ENCODE data around the gene DGAT2. TPM values are rescaled to one million over a fixed set of nuclear protein-coding genes. Genes with fewer than 3 reads are reported as not detected.

Gene DGAT2
- total RNA-seq, 1 donor from 2014 or later: 1.7 TPM

- Histone ChIP-seq H3K27me3 (no peaks in the 10 kb centered on the region), H3K9me3 (ENCODE audit: low read depth) (no peaks in the 10 kb centered on the region), H3K4me1 (peaks cover 4% of the 10 kb centered on the region), H3K36me3 (no peaks in the 10 kb centered on the region), H3K27ac (no peak overlapping the region), H3K79me2 (ENCODE audit: low read depth) (no peaks in the 10 kb centered on the region), H3K4me2 (no peak overlapping the region), H3K4me3 (no peak overlapping the region), H4K20me1 (ENCODE audit: low read depth) (no peaks in the 10 kb centered on the region), H3K9ac (no peak overlapping the region), H3F3A (ENCODE audit: low read depth) (no peaks in the 10 kb centered on the region), H2AFZ (replicated peaks) (no peak overlapping the region)
- peaks cover 15% of the 10 kb centered on the region for H3K4me1 Mint-ChIP-seq
- H3K4me3 Mint-ChIP-seq: no peak overlapping the region
- no peak for TF ChIP-seq EZH2 (IDR thresholded peaks at IDR 0.05)
- TF ChIP-seq CTCF (IDR thresholded peaks at IDR 0.05): no peak
- TF ChIP-seq EZH2phosphoT487 (IDR thresholded peaks at IDR 0.05): no peak
- H3K9me3 Mint-ChIP-seq: no peaks in the 10 kb centered on the region
- H3K27ac Mint-ChIP-seq: no peak overlapping the region
- DNase-seq (ENCODE audit: low spot score): no peak
- peaks cover 2% of the 10 kb centered on the region for H3K27me3 Mint-ChIP-seq (ENCODE audit: insufficient read depth, low read depth)
- H3K36me3 Mint-ChIP-seq: no peaks in the 10 kb centered on the region
These were observed 41.4 kb downstream of the DGAT2 start for GRCh38 chr11:75809991-75810390.

- Histone ChIP-seq H3K9me3 (ENCODE audit: low read depth) (no peaks in the 10 kb centered on the region), H3K36me3 (no peaks in the 10 kb centered on the region), H4K20me1 (ENCODE audit: low read depth) (no peaks in the 10 kb centered on the region), H3K9ac (no peak overlapping the region), H3K27me3 (no peaks in the 10 kb centered on the region), H3K27ac (no peak overlapping the region), H3K4me2 (no peak overlapping the region), H3K79me2 (ENCODE audit: low read depth) (peaks cover 1% of the 10 kb centered on the region), H3K4me1 (peaks cover 4% of the 10 kb centered on the region), H3K4me3 (no peak overlapping the region), H3F3A (ENCODE audit: low read depth) (peaks cover 7% of the 10 kb centered on the region), H2AFZ (replicated peaks) (no peak overlapping the region)
- Mint-ChIP-seq H3K27ac (no peak overlapping the region), H3K4me1 (peaks cover 15% of the 10 kb centered on the region), H3K27me3 (ENCODE audit: insufficient read depth, low read depth) (peaks cover 2% of the 10 kb centered on the region), H3K9me3 (no peaks in the 10 kb centered on the region), H3K4me3 (no peak overlapping the region), H3K36me3 (no peaks in the 10 kb centered on the region)
- DNase-seq (ENCODE audit: low spot score): no peak
- no peak for TF ChIP-seq EZH2phosphoT487 (IDR thresholded peaks at IDR 0.05)
- TF ChIP-seq CTCF (IDR thresholded peaks at IDR 0.05): no peak
- no peak for TF ChIP-seq EZH2 (IDR thresholded peaks at IDR 0.05)
These were observed 42.2 kb downstream of the DGAT2 start for GRCh38 chr11:75810637-75811390.

- peaks cover 2% of the 10 kb centered on the region for H3K27me3 Mint-ChIP-seq (ENCODE audit: insufficient read depth, low read depth)
- H3K27me3 ChIP-seq: no peaks in the 10 kb centered on the region
- no peak overlapping the region for H3K9ac ChIP-seq
- H3K9me3 Mint-ChIP-seq: no peaks in the 10 kb centered on the region
- H3K4me1 ChIP-seq: peaks cover 9% of the 10 kb centered on the region
- H2AFZ ChIP-seq (replicated peaks): no peak overlapping the region
- no peaks in the 10 kb centered on the region for H3K9me3 ChIP-seq (ENCODE audit: low read depth)
- TF ChIP-seq EZH2phosphoT487 (IDR thresholded peaks at IDR 0.05) (no peak), CTCF (IDR thresholded peaks at IDR 0.05) (no peak)
- H3K4me1 Mint-ChIP-seq: peaks cover 15% of the 10 kb centered on the region
- H3K79me2 ChIP-seq (ENCODE audit: low read depth): peaks cover 8% of the 10 kb centered on the region
- no peak overlapping the region for H3K27ac Mint-ChIP-seq
- no peak overlapping the region for H3K27ac ChIP-seq
- no peak overlapping the region for H3K4me3 Mint-ChIP-seq
- peaks cover 5% of the 10 kb centered on the region for H4K20me1 ChIP-seq (ENCODE audit: low read depth)
- H3K36me3 ChIP-seq: no peaks in the 10 kb centered on the region
- DNase-seq (ENCODE audit: low spot score): no peak
- H3F3A ChIP-seq (ENCODE audit: low read depth): peaks cover 7% of the 10 kb centered on the region
- H3K4me3 ChIP-seq: no peak overlapping the region
- H3K36me3 Mint-ChIP-seq: no peaks in the 10 kb centered on the region
- H3K4me2 ChIP-seq: no peak overlapping the region
These were observed 42.9 kb downstream of the DGAT2 start for GRCh38 chr11:75811485-75811884.

Data from neural progenitor cell (in vitro differentiated cells).